A549 (cell line): ENCODE results near the gene ACOXL. TPM values are rescaled to one million over a fixed set of nuclear protein-coding genes. Genes with fewer than 3 reads are reported as not detected.

Experiments used
- ATAC-seq, 2 experiments: fragments of 200-7000 bp in 1 of 2; fragments of >200 bp in 1 of 2; cut with Nextera tagmentation in 1 of 2; cut with Tn5 transposase in 1 of 2; 3 replicates each; pipeline versions ENCODE4 v1.8.0 to v1.9.1; 2018 to 2020; ENCODE audit warnings: mild to moderate bottlenecking in 1 of 2, moderate library complexity in 1 of 2
- CTCF ChIA-PET: fragments of 300-600 bp; sonication (Branson Sonifier 250); formaldehyde crosslinking; extraction: SDS; loops from one replicate; lab custom pipeline; 2021; ENCODE audit warnings: antibody characterized with exemption, inconsistent platforms; lab: Yijun Ruan, JAX
- POLR2A ChIA-PET: fragments of 350-600 bp; formaldehyde crosslinking; extraction: SDS; loops from one replicate; lab custom pipeline; 2021; ENCODE audit warnings: antibody characterized with exemption, inconsistent platforms; lab: Yijun Ruan, JAX
- DNase-seq, 2 experiments: peaks; one replicate each; pipeline versions ENCODE4 v3.0.0 to v3.0.0-alpha.2; 2011 to 2016; ENCODE audit warnings: low read depth in 1 of 2, low spot score in 1 of 2
- FAIRE-seq: peaks from 2 replicates; lab custom pipeline; 2011; peaks lifted over from hg19 to GRCh38; lab: Jason Lieb, UNC
- H3K27ac ChIP-seq, 2 experiments: fragments of >200 bp; sonication (Bioruptor Twin); formaldehyde crosslinking; 3 replicates each; pipeline ENCODE4 v1.5.1; 2016 to 2017
- H3K4me1 ChIP-seq: fragments of >200 bp; sonication (Bioruptor Twin); formaldehyde crosslinking; 3 replicates; pipeline ENCODE4 v1.6.1; 2016
- H3K4me2 ChIP-seq: fragments of >200 bp; sonication (Bioruptor Twin); formaldehyde crosslinking; 3 replicates; pipeline ENCODE4 v1.6.1; 2016
- H3K4me3 ChIP-seq: fragments of >200 bp; sonication (Bioruptor Twin); formaldehyde crosslinking; 3 replicates; pipeline ENCODE4 v1.5.1; 2016
- H3K9me3 ChIP-seq: fragments of >200 bp; sonication (Bioruptor Twin); formaldehyde crosslinking; 3 replicates; pipeline ENCODE4 v1.6.1; 2016
- EP300 ChIP-seq, 2 experiments: fragments of >200 bp; sonication (Bioruptor Twin); formaldehyde crosslinking; IDR thresholded peaks; 2 replicates in 1 of 2; 3 replicates in 1 of 2; pipeline ENCODE4 v1.6.1; 2016 to 2017
- JUN ChIP-seq, 2 experiments: fragments of >200 bp; sonication (Bioruptor Twin); formaldehyde crosslinking; IDR thresholded peaks; 2 replicates in 1 of 2; 3 replicates in 1 of 2; pipeline ENCODE4 v1.6.1; 2016 to 2017
- MAFK ChIP-seq: fragments of 450-650 bp; IDR thresholded peaks from 2 replicates; pipeline ENCODE4 v1.6.1; 2014; ENCODE audit not compliant: partially characterized antibody
- MAX ChIP-seq: IDR thresholded peaks from 2 replicates; pipeline ENCODE4 v1.6.1; 2012
- MYC ChIP-seq: IDR thresholded peaks from 2 replicates; pipeline ENCODE4 v1.6.1; 2012; ENCODE audit warnings: mild to moderate bottlenecking, inconsistent platforms, low read length, improper control_type of control experiment, borderline replicate concordance
- NFE2L2 ChIP-seq: fragments of 150-350 bp; conservative IDR thresholded peaks from 2 replicates; pipeline ENCODE4 v1.6.1; 2014; ENCODE audit warnings: low read length
- NR3C1 ChIP-seq: fragments of >200 bp; sonication (Bioruptor Twin); formaldehyde crosslinking; IDR thresholded peaks from 3 replicates; pipeline ENCODE4 v1.6.1; 2017
- RAD21 ChIP-seq, 2 experiments: fragments of >200 bp in 1 of 2; sonication (Bioruptor Twin) in 1 of 2; formaldehyde crosslinking in 1 of 2; IDR thresholded peaks in 1 of 2; conservative IDR thresholded peaks in 1 of 2; 2 replicates in 1 of 2; 3 replicates in 1 of 2; pipeline ENCODE4 v1.6.1; 2012 to 2018; ENCODE audit warnings: inconsistent platforms in 1 of 2
- RARB ChIP-seq: fragments of 250-450 bp; sonication (Bioruptor Pico); IDR thresholded peaks from 2 replicates; pipeline ENCODE4 v1.8.0; 2021; ENCODE audit warnings: mild to moderate bottlenecking, moderate library complexity
- REST ChIP-seq: fragments of 200-600 bp; sonication (generic); IDR thresholded peaks from 2 replicates; pipeline ENCODE4 v1.6.1; 2016; ENCODE audit warnings: antibody characterized with exemption, mild to moderate bottlenecking, moderate library complexity
- RNF2 ChIP-seq: fragments of 200-600 bp; sonication (generic); IDR thresholded peaks from 2 replicates; pipeline ENCODE4 v1.6.1; 2016; ENCODE audit warnings: low read depth, mild to moderate bottlenecking, antibody characterized with exemption, moderate library complexity, borderline replicate concordance
- TFCP2L1 ChIP-seq: fragments of 250-450 bp; sonication (Bioruptor Pico); IDR thresholded peaks from 2 replicates; pipeline ENCODE4 v1.5.0; 2021; ENCODE audit warnings: mild to moderate bottlenecking
- ZC3H11A ChIP-seq: fragments of 450-650 bp; IDR thresholded peaks from 2 replicates; pipeline ENCODE4 v1.6.1; 2014; ENCODE audit warnings: antibody characterized with exemption, mild to moderate bottlenecking
- ZFP36 ChIP-seq: fragments of 450-650 bp; IDR thresholded peaks from 2 replicates; pipeline ENCODE4 v1.6.1; 2014; ENCODE audit warnings: borderline replicate concordance; ENCODE audit not compliant: partially characterized antibody
- ZNF302 ChIP-seq: fragments of 250-450 bp; sonication (Bioruptor Pico); IDR thresholded peaks from 2 replicates; pipeline ENCODE4 v1.9.0; 2021; ENCODE audit warnings: inconsistent platforms, mild to moderate bottlenecking, moderate library complexity
- WGBS: methylation state at CpG from one replicate; pipeline ENCODE4 v1.1.6; 2017; ENCODE audit errors: missing lambda C conversion rate; 5-methylcytosine and 5-hydroxymethylcytosine counted together
- polyA plus RNA-seq, 4 experiments: library from polyadenylated mRNA; depleted of rRNA in 3 of 4; stranded (reverse); fragments of >200 nt; fragmentation: RNase III in 1 of 4; extraction: RNeasy Plus Mini Kit Qiagen cat#74134 plus additional on column Dnase treatment in 1 of 4; gene quantifications; 2 replicates in 3 of 4; 3 replicates in 1 of 4; pipeline ENCODE4 v1.2.3, GENCODE V29; 2011 to 2017
- TF ChIP-seq, protein P1 (sequence below): IDR thresholded peaks from 2 replicates; pipeline ENCODE4 v1.6.1; 2012; ENCODE audit warnings: low read depth, borderline replicate concordance

The ACOXL gene
- polyA plus RNA-seq, 2 of the 4 experiments (the other 2 are of a cell fraction), result not detected

DNA sequence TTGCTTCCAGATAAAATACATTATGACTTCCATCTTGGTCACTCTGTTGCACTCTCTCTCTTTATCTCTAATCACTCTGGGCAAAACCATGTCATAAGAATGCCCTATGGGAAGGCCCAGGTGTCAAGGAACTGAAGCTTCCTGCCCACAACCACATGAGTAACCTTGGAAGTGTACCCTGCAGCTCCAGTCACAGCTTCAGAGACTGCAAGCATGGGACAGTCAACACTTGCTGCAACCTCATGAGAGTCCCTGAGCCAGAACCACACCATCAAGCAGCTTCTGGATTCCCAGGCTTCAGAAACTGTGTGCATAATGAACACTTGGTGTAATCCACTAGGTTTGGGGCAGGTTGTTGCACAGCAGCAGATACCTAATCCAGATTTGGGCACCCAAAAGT is 267.3 kb downstream of the ACOXL start:
- no peak overlapping the region for H3K27ac ChIP-seq
- FAIRE-seq, result no peak
- peaks cover 12% of the 10 kb centered on the region; the same call in 2 of the 3 replicates for H3K9me3 ChIP-seq
- H3K4me3 ChIP-seq, result no peak overlapping the region
- TF ChIP-seq REST (no peak), MYC (no peak), MAX (no peak), RNF2 (no peak), ZNF302 (CRISPR knock-in tag) (no peak)
- H3K4me2 ChIP-seq, result no peak overlapping the region
- no peak for ATAC-seq
- H3K4me1 ChIP-seq, result no peaks in the 10 kb centered on the region
- no peak for DNase-seq
- ChIA-PET CTCF (no interaction called here), POLR2A (no interaction called here)

- ChIA-PET POLR2A (no interaction called here), CTCF (interaction anchor here (0.6 kb wide), 1 partner anchor 60 kb away, joined by 3 read pairs; no protein-coding TSS in a partner anchor)
- Histone ChIP-seq H3K27ac (no peak overlapping the region), H3K4me1 (peaks cover 7% of the 10 kb centered on the region; the same call in 1 of the 3 replicates), H3K4me3 (no peak overlapping the region), H3K9me3 (peaks cover 18% of the 10 kb centered on the region), H3K4me2 (no peak overlapping the region)
- FAIRE-seq (no peak), ATAC-seq (no peak), DNase-seq (no peak)
- TF ChIP-seq JUN (IDR thresholded peaks at IDR 0.05), result no peak
- TF ChIP-seq ZFP36, result no peak
- TF ChIP-seq TFCP2L1 (CRISPR knock-in tag), result no peak
- no peak for TF ChIP-seq NR3C1
- no peak for TF ChIP-seq NFE2L2
- TF ChIP-seq, protein P1, sequence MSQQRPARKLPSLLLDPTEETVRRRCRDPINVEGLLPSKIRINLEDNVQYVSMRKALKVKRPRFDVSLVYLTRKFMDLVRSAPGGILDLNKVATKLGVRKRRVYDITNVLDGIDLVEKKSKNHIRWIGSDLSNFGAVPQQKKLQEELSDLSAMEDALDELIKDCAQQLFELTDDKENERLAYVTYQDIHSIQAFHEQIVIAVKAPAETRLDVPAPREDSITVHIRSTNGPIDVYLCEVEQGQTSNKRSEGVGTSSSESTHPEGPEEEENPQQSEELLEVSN, result no peak
- TF ChIP-seq EP300 (IDR thresholded peaks at IDR 0.05), result no peak
- TF ChIP-seq MYC, result no peak
- WGBS, result 44% methylated on average over 3 of the region's 3 CpGs
These were observed 272.9 kb downstream of the ACOXL start for GRCh38 chr2:111005307-111005706.

DNA sequence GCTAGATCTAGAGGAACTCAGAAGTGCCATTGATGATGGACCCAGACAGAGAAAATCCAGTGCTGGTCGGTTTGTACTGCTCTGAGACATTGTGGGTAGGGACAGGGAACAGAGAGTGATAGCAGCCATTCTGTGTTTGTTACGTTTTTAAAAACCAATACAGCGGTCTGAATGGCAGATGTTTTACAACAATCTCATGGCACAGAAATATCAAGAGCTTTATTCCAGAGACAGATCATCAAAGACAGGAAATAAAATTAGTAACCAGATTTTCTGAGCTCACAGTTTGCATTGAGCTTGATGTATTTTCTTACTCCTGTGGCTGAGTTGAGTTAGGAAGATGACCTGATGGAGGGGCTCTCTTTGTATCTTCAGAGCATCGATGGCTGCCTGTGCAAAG is 273.4 kb downstream of the ACOXL start:
- H3K4me3 ChIP-seq, result no peak overlapping the region
- no peak for TF ChIP-seq RARB (CRISPR knock-in tag)
- no peak for TF ChIP-seq ZC3H11A
- TF ChIP-seq TFCP2L1 (CRISPR knock-in tag), result no peak
- TF ChIP-seq ZFP36, result no peak
- TF ChIP-seq RAD21 (conservative IDR thresholded peaks at IDR 0.05 in 1 of 2, IDR thresholded peaks at IDR 0.05 in 1 of 2), result no peak
- no peak for TF ChIP-seq MAFK
- FAIRE-seq, result no peak
- ChIA-PET CTCF (interaction anchor here (0.6 to 0.7 kb wide), 2 partner anchors 22 to 60 kb away, joined by 3 read pairs; no protein-coding TSS in a partner anchor), POLR2A (no interaction called here)
- ATAC-seq, result no peak
- H3K27ac ChIP-seq, result no peak overlapping the region
- H3K4me1 ChIP-seq, result peaks cover 7% of the 10 kb centered on the region; the same call in 1 of the 3 replicates
- WGBS, result 37% methylated on average over 4 of the region's 4 CpGs
- DNase-seq, result no peak
- H3K9me3 ChIP-seq, result peaks cover 21% of the 10 kb centered on the region
- no peak overlapping the region for H3K4me2 ChIP-seq
